GM19397 (cell line): ENCODE data around the gene MUC4.

ENCODE experiments used
- ATAC-seq: cut with Tn5 transposase; IDR thresholded peaks from one replicate; pipeline ENCODE4 v1.9.1; 2021; ENCODE audit warnings: mild to moderate bottlenecking, moderate library complexity; ENCODE audit not compliant: unreplicated experiment

The MUC4 gene, protein sequence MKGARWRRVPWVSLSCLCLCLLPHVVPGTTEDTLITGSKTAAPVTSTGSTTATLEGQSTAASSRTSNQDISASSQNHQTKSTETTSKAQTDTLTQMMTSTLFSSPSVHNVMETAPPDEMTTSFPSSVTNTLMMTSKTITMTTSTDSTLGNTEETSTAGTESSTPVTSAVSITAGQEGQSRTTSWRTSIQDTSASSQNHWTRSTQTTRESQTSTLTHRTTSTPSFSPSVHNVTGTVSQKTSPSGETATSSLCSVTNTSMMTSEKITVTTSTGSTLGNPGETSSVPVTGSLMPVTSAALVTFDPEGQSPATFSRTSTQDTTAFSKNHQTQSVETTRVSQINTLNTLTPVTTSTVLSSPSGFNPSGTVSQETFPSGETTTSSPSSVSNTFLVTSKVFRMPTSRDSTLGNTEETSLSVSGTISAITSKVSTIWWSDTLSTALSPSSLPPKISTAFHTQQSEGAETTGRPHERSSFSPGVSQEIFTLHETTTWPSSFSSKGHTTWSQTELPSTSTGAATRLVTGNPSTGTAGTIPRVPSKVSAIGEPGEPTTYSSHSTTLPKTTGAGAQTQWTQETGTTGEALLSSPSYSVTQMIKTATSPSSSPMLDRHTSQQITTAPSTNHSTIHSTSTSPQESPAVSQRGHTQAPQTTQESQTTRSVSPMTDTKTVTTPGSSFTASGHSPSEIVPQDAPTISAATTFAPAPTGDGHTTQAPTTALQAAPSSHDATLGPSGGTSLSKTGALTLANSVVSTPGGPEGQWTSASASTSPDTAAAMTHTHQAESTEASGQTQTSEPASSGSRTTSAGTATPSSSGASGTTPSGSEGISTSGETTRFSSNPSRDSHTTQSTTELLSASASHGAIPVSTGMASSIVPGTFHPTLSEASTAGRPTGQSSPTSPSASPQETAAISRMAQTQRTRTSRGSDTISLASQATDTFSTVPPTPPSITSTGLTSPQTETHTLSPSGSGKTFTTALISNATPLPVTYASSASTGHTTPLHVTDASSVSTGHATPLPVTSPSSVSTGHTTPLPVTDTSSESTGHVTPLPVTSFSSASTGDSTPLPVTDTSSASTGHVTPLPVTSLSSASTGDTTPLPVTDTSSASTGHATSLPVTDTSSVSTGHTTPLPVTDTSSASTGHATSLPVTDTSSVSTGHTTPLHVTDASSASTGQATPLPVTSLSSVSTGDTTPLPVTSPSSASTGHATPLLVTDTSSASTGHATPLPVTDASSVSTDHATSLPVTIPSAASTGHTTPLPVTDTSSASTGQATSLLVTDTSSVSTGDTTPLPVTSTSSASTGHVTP (N-terminal part only)

DNA sequence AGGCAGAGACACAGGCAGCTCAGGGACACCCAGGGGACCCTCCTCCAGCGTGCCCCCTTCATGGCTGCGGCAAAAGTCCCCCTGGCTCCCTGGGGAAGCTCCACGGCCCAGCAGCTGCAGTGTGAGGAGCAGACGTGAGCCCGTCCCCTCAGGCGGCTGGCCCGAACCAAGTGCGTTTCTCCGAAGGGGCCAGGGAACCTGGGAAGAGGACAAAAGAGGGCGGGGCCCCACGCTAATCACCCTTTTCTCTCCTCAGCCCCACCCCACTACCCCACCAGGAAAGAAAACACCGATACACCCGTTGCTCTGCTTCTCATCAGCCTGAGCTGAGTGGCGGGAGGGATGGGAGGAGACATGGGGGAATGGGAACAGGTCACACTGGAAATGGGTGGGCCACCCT, at the start of gene MUC4:
Gene MUC4 (minus strand): TSS at position 174 of the 400 bp plus-strand sequence. CDS start 112 bp downstream, at position 62.
- no peak for ATAC-seq

DNA sequence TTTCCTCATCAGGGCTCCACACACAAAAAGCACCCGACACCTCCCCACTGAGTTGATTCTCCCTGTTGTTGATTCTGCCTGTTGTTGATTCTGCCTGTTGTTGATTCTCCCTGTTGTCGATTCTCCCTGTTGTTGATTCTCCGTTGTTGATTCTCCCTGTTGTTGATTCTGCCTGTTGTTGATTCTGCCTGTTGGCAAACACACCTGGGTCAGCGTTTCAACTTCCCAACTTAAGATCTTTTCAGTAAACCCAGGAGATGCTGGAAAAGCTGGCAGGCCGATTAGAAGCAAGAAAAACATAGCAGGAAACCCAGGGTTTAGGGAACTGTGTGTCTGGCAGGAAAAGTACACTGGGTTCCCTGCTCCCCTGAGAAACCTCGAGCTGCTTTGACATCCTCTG, 48.7 kb upstream of the MUC4 start:
- no peak for ATAC-seq

DNA sequence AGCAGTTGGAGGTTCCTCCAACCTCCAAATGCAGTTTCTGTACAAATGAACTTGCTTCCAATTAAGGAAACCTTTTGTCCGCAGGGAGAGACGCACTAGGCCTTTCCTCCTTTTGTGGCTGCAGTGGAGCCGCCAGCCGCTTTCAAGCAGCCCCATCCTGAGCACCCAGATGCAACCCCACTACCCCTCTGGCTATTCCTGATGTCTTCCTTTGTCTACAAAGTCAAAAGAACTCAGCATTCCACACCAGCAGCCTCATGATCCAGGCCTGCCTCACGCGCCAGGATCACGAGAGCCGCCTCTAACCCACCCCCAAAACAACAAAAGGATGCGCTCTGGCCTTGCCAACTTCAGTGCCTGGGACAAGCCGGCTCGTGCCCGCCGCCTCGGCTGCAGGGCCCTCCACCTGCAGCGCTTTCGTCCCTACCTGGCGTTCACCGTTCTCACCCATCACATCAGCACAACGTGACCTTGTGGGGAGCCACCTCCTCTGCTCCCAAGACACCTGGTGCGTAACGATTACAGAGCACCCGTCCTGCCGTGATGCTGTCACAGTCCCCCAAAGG, 48.2 kb upstream of the MUC4 start:
- no peak for ATAC-seq

DNA sequence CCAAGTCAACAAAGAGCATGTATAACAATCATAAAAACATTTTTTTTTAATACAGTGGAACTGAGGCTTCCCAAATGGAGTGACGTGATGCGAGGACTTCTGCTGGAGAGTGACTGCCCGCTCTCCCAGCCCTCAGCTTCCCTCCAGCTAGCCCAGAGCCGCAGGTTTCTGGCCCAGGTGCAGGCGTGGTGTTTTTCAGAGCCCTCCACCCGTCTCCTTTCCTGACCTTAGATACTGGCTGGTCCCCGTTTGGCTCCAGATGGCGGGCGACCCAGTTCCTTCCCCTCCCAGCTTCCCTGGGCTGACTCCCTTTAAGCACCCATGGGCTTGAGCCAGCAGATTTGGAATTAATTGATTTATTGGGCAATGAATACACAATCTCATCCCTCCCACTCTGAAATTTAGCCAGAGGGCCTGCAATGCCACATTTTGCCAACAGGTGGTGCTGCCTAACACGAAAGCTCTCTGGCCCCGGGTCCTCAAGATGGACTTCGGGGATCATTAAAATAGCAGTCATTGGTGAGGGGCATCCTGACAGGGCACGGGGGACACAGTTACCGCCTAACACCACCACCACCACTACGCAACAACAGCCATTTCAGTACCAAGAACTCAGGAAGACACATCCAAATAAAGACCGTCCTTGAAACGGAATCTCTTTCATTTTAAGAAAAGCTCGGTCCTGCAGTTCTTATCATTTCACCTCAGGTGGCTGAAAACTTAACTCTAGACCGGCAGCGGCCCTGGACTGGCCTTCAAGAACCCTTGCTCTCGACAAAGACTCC, 47.5 kb upstream of the MUC4 start:
- no peak for ATAC-seq

DNA sequence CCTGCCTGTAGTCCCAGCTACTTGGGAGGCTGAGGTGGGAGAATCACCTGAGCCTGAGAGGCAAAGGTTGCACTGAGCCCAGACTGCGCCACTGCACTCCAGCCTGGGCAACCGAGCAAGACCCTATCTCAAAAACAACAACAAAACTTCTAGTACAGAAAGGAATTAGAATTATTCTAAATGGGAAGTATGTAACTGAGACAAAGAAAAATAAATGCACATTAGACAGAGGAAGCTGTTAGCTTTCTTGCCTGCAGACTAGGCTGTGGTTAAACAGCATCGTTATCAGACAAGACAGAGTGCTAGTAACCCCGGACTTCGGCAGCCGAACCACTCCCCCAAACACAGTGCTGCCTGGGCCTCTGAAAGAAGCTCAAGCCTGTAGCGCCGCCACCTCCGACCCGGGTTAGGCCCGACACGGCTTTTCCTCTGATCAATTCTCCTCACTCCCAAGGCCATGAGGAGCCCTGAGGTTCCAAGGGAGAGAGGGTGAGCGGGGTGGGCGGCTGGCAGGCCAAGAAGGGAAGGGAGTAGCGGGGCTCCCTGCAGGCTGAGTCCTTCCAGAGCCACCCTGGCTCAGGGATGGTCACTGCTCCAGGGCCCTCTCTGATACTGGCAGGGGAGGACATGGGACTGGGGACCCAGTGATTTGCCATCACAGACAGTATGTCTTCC, 44.8 kb upstream of the MUC4 start:
- ATAC-seq = no peak

DNA sequence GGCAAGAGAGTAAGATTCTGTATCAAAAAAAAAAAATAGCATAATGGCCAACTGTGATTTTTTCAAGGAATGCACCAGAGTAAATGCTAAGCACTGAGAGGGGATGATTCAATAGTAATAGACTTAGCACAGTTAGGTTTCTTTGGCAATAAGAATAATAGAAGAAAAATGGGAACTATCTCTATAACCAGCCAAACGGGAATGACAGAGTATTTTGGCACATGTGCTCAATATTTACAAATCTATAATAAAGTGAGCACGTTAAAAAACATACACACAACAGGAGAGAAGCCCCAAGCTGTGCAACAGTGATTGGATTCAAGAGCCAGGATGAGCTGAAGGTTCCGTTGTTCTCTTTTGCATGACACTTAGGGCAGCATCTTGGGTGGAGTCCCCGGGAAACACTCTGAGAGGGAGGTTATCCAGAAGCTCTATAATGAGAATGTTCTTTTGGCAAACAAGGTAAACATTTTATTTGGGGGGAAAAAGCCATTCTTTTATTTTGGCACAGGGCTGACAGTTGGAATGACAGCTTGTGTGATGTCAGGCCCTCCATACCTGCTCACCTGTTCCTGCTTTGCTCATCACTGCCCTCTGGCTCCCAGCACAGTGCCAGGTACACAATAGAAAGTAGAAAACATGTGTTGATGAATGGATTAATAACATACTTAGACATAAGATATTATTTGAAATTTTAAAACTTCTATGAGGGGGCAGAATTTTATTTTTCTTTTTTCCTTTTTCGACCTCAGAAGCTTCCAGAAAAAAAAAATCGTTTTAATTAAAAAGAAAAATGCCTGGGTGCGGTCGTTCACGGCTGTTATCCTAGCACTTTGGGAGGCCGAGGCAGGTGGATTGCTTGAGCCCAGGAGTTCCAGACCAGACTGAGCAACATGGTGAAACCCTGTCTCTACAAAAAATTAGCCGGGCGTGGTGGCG, 44.0 kb upstream of the MUC4 start:
- no peak for ATAC-seq

DNA sequence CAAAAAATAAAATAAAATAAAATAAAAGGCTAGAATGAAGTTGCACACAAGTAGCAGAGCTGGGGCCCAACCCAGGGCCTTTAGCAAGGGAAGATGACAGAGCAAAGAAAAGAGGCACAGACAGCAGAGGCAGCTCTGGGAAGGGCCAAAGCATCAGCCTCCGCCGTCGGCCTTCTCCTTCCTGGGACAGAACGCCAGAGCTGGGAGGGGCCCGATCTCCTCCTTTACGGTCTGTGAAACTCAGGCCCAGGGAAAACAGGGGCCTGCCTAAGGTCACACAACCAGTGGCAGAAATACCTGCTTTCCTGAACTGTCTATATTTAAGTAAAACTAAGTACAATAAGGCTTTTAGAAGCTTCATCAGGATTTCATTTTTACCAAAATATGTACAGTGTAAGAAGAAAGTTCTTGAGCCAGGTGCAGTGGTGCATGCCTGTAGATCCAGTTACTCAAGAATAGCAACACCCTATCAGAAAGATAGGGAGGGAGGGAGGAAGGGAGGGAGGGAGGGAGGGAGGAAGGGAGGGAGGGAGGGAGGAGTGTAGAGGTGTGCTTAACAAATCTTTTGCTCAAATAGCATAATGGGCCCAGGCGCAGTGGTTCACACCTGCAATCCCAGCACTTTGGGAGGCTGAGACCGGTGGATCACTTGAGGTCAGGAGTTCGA, 43.0 kb upstream of the MUC4 start:
- no peak for ATAC-seq

DNA sequence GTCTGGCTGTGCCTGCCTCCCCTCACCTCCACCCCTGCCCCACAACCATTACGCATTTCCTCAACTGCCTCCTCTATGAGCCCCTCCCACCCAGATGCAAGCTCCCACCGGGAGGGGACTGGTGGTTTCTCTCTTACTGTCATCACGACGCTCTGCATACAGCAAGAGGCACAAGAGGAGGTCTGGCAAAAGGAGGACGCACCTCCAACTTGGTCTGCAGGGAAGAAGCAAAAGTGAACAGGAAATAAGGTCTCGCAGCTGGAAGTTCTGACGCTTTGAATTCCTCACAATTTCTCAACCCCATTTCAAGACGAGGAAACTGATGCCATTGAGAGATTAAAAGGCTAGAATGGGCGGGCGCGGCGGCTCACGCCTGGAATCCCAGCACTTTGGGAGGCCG, 42.3 kb upstream of the MUC4 start:
- ATAC-seq = no peak

DNA sequence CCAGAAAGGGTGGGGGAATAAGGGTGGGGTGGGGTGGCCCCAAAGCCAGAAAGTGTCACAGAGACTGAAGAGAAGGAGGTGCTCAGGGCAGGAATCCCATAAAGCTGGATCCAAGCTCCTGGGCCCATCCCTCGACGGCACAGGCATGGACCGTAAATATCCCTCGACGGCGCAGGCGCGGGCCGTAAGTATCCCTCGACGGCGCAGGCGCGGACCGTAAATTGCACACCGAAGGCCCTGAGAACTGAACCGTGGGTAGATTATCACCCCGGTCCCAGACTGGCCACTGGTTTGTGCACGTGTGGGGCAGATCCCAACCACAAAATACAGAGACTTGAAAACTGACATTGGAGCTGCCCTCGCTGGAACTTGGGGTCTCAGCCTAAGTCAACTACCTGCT, 41.3 kb upstream of the MUC4 start:
- ATAC-seq = no peak

DNA sequence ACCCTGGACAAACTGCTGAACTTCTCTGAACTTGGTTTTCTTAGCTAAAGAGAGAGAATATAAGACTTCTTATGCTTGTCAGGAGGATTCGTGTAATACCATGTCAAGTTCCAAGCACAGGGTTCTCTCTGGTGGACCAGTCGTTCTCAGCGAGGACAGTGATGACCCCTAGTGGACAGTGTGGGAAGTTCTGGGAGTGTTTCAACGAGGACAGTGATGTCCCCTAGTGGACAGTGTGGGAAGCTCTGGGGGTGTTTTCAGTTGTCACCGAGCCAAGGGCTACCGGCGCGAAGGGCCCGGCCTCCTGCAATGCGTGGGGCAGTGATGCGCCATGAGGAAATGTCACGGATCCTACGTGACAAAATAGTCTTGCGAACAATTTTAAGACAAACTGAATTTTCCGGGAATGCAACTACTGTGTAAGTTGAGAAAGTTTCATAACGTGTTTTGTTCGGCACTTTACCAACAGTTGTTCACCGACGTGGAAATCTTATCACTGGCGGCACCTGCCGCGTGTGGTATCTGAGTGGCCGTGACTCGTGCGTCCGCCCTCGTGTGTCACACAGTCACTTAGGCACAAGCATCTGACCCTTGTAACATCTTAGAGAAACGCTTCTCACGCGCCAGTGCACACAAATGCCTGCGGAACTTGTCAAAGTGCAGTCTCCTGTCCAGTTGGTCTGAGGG, 39.3 kb upstream of the MUC4 start:
- ATAC-seq = peak; percentile 79

DNA sequence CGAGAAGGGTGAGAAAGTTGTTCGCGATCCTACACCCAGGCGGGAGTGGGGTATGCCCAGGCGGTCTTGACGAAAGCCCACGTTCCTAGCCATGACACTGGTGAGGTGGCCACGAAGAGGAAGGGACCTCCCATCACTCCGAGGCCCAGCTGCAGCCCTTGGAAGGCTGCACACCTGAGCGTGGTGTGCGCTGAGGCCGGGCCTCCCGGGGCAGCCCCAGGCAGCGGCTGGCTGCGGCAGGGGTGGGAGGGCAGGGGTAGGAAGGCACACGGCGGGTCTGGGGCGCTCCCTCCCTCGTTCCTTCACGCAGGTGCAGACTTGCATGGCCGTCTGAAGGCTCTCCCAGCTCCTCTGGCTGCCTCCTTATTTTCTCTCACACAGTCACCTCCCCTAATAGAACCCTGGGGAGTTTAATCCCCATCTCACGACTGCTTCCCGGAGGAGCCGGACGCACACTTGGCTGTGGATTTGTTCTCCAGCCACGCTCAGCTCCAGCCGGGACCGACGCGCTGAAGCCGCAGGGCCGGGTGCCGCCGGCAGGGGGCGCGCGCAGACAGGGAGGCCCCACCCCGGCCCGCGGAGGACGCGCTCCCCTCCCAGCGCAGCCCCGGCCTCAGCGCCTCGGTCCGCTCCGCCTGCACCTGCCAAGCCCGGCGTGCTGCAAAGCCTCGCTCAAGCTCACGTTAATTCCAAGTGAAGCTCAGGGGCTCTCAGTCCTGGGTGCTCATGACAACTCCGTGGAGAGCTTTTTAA, 37.8 kb upstream of the MUC4 start:
- ATAC-seq = no peak

DNA sequence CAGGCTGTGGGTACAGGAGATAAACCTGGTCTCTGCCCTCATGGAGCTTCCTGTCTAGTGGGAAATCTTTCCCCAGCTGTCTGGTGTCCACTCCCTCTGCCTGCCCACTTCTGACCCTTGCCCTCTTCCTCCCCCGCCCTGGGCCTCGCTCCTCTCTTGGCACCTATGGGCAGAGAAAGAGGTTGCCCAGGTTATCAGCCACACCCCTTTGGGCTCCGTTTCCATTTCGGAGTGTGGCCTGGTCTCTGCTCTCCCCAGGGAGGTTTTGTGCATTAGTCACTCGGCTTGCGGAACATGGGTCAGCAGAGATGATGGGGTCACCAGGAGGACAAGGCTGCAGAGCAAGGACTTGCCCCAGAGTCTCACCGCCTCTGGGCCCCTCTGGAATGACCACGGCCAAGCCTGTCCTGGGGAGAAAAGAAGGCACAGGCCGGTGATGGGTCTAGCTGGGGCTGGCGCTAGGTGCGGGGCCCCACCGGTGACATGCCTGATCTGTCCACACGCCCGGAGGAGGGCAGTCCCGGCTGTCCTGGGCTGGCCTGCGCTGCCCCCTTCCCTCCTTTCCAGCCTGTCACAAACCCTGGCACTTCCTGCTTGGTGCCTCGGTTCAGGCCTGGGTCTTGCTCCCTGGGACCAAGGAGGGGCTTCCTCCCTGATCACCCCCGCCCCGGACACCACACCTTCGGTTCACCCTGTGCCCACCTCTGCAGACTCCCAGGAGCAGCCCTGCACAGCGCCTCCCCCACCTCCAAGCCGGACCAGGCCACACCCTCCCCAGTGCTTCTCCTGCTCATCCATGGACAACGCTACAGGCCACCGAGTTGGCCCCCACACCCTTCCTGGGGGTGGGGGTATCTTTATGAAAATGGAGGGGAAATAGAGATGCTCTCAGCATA, 35.6 kb upstream of the MUC4 start:
- ATAC-seq = no peak

DNA sequence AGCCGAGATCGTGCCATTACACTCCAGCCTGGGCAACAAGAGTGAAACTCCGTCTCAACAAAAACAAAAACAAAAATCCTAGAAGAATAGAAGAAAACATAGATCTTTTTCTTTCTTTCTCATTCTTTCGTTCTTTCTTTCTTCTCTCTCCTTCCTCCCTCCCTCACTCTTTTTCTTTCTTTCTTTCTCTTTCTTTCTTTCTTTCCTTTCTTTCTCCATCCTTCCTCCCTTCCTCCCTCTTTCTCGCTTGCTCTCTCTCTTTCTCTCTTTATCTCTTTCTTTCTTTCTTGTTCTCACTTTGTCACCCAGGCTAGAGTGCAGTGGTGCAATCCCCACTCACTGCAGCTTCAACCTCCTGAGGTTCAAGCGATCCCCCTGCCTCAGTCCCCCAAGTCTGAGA, 33.8 kb upstream of the MUC4 start:
- ATAC-seq = no peak

DNA sequence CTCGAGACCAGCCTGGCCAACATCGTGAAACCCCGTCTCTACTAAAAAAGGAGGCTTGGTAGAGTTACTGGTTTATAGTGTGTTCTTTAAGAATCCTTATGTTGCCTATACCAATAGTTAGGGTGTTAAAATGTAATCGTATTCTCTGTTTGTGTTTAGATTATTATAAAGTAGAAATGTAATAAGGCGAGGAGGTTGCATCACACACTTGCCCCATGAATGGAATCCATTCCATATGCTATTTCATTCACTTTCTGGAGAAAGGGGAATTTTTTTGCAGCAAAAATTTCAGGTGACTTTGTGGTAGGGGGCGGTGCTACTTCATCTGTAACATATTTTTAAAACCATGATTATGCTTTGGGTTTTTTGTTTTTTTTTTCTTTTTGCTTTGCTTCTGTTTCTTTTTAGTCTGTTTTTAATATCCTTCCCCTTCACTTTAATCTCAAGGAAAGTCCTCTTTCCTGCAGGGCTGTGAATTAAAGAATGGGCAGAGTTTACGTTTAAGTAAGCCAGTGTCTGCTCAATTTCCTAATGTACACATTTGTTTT, 33.0 kb upstream of the MUC4 start:
- ATAC-seq = no peak

DNA sequence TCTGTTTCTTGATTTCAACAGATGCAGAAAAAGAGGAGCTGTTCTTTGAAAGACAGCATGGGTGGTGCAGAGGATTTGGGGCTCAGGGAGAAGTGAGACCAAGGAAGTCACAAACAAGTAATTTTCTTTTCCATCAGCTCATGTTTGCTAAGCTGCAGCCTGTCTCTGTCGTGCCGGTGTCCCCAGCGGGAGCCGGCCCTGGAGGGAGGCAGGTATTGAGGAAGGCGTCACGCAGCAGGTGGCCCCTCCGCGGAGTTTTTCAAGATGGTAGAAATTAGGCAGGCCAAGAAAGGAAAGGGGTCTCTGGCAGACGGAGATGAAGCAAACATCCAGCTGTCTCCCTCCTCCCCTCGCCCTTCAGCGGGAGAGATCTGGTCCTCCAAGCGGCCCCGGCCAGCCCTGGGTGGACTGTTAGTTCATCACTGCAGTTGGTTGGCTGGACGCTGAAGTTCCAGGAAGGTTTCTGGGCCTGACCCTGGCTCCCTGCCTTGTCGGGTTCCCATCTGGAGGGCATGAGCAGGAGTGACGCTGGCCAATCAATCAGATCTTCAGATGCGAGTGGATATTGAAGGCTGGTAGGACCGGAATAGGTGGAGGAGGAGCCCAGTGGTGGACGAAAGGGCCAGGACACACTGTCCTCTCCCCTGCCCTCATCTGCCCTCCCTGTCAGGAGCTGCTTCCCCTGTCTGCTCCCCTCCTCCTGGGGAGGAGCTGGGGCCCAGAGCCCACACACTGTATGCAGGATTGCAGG, 27.7 kb upstream of the MUC4 start:
- ATAC-seq = no peak
